Ovary (tissue), 9 donors: Measurements from ENCODE around the gene CYB5B. TPM values are rescaled to one million over a fixed set of nuclear protein-coding genes. Genes with fewer than 3 reads are reported as not detected.

Source experiments
- DNase-seq, 5 donors: peaks; one replicate each; pipeline ENCODE4 v3.0.0-alpha.2; 2019 to 2020
- H3K27ac ChIP-seq, 2 donors: fragments of 200-600 bp; one replicate each; pipeline versions ENCODE4 v1.5.1 to v1.8.0; 2019 to 2022
- H3K27me3 ChIP-seq: fragments of 200-600 bp; one replicate; pipeline ENCODE4 v1.8.0; 2022
- H3K36me3 ChIP-seq: fragments of 200-600 bp; sonication (generic); one replicate; pipeline ENCODE4 v1.5.1; 2019
- H3K4me1 ChIP-seq: one replicate; pipeline ENCODE4 v1.8.1; 2013; ENCODE audit warnings: mild to moderate bottlenecking, moderate library complexity; ENCODE audit not compliant: insufficient read depth
- H3K4me3 ChIP-seq: fragments of 200-600 bp; sonication (generic); one replicate; pipeline ENCODE4 v1.5.1; 2017
- H3K9me3 ChIP-seq, 2 donors: fragments of 200-600 bp in 1 of 2; sonication (generic) in 1 of 2; one replicate each; pipeline versions ENCODE4 v1.5.1 to v1.8.1; 2013 to 2019; ENCODE audit warnings: mild to moderate bottlenecking in 1 of 2, moderate library complexity in 1 of 2
- EP300 ChIP-seq: sonication (generic); formaldehyde crosslinking; IDR thresholded peaks from one replicate; pipeline ENCODE4 v1.6.1; 2017; ENCODE audit warnings: antibody characterized with exemption
- POLR2A ChIP-seq: fragments of 450-650 bp; IDR thresholded peaks from one replicate; pipeline ENCODE4 v1.6.1; 2017; ENCODE audit warnings: antibody characterized with exemption, mild to moderate bottlenecking, moderate library complexity
- WGBS, 3 donors: extraction: QIAGEN DNeasy Blood & Tissue Kit in 1 of 3; methylation state at CpG; one replicate each; pipeline versions ENCODE4 v1.1.5 to v1.1.7; 2013 to 2017; 5-methylcytosine and 5-hydroxymethylcytosine counted together
- intact Hi-C, 4 donors: fragments of 100-400 bp; cut with DNase I; formaldehyde crosslinking; loops; one replicate each; pipeline versions ENCODE4 v1.11.0 to v1.15.1; 2022 to 2023
- polyA plus RNA-seq, 2 donors: library from polyadenylated mRNA; stranded (reverse); fragments of 200-250 nt in 1 of 2; fragments of 350-450 nt in 1 of 2; fragmentation: Illumina TruSeq in 1 of 2; extraction: RNeasy Lipid Tissue Mini Kit (QIAGEN cat#74804) in 1 of 2; gene quantifications; one replicate each; pipeline ENCODE4 v1.2.3, GENCODE V29; 2013 to 2014
- total RNA-seq, 7 donors: library from RNA; depleted of rRNA in 2 of 7; stranded (reverse); fragments of >200 nt in 2 of 7; fragmentation: NEBNext Ultra II Directional in 3 of 7; extraction: Animal tissue kit (Norgen Biotek cat#: 25700) in 3 of 7; gene quantifications; one replicate each; pipeline versions ENCODE4 v1.1.0 to v1.2.4, GENCODE V29; 2016 to 2023
- TF ChIP-seq, protein P1 (sequence below), 3 donors: fragments of 450-650 bp in 2 of 3; fragments of 200-600 bp in 1 of 3; IDR thresholded peaks; one replicate each; pipeline versions ENCODE4 v1.5.1 to v1.8.0; 2016 to 2022; ENCODE audit warnings: antibody characterized with exemption in 3 of 3, mild to moderate bottlenecking in 1 of 3
- donor health status: DM: no; HTN: no; CAD: no; lungs with moderate emphysema.
- donor health status: DM: no; HTN: no; CAD: no.
- donor health status: Bipolar disorder and iron deficiency.
- donor health status: DM: yes; HTN: yes; CAD: no.
- donor health status: DM: no; HTN: no; CAD: no.
- donor health status: DM: yes; HTN: yes; CAD: no.

The CYB5B gene
- total and polyA plus RNA-seq, 9 donors = 24.8 to 148 (median 55.8) TPM

DNA sequence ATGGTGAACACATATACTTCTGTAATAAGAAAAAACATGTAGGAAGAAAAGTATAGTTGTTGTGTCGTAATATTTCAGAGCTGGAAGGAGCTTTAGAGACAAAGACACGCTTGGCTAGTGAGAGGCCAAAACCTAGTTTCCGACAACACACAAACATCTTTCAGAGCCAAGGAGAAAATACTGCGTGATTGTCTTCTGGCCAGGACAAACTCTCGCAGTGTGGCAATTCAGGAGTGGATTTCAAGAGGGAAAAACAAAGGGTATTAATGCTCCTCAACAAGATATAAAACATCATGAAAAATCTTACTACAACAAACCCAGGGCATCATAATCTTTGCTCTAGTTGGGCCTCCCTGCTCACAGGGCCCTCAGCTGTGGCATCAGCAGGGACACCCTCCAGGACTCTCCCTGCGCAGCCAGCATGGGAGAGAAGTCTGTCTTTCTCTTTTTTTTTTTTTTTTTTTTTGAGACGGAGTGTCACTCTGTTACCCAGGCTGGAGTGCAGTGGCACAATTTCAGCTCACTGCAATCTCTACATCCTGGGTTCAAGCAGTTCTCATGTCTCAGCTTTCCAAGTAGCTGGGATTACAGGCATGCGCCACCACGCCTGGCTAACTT is 66.4 kb downstream of the CYB5B start:
- no peaks in the 10 kb centered on the region for H3K27me3 ChIP-seq
- no peaks in the 10 kb centered on the region for H3K36me3 ChIP-seq
- DNase-seq = no peak
- H3K9me3 ChIP-seq = no peaks in the 10 kb centered on the region
- intact Hi-C loops = no loop called here
- H3K4me3 ChIP-seq = no peak overlapping the region
- H3K4me1 ChIP-seq = no peaks in the 10 kb centered on the region
- TF ChIP-seq POLR2A = no peak
- TF ChIP-seq EP300 = no peak
- TF ChIP-seq, protein P1, sequence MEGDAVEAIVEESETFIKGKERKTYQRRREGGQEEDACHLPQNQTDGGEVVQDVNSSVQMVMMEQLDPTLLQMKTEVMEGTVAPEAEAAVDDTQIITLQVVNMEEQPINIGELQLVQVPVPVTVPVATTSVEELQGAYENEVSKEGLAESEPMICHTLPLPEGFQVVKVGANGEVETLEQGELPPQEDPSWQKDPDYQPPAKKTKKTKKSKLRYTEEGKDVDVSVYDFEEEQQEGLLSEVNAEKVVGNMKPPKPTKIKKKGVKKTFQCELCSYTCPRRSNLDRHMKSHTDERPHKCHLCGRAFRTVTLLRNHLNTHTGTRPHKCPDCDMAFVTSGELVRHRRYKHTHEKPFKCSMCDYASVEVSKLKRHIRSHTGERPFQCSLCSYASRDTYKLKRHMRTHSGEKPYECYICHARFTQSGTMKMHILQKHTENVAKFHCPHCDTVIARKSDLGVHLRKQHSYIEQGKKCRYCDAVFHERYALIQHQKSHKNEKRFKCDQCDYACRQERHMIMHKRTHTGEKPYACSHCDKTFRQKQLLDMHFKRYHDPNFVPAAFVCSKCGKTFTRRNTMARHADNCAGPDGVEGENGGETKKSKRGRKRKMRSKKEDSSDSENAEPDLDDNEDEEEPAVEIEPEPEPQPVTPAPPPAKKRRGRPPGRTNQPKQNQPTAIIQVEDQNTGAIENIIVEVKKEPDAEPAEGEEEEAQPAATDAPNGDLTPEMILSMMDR (IDR thresholded peaks at IDR 0.05) = no peak
- 79 to 85% (median 82%) methylated on average over 9 of the region's 9 CpGs for WGBS, 3 donors
- no peak overlapping the region for H3K27ac ChIP-seq

DNA sequence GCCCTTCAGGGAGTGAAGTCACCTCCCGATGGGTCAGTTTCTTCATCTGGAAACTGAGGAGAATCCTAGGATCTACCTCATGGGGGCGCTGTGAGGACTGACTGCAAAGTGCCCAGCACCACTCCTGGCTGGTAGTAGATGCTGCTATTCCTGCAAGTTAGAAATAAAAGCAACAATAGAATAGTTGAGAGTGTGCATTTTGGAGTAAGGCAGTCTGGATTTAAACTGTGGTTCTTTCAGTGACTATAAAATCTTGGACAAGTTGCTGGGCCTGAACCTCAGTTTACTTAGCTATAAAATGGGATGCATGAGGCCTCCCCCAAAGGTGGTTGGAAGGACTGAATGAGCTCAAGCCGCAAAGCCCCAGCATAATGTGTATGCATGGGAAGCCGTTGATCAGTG is 70.6 kb downstream of the CYB5B start:
- Histone ChIP-seq H3K4me1 (no peaks in the 10 kb centered on the region), H3K27ac (no peak overlapping the region), H3K4me3 (no peak overlapping the region), H3K27me3 (no peaks in the 10 kb centered on the region), H3K9me3 (no peaks in the 10 kb centered on the region), H3K36me3 (no peaks in the 10 kb centered on the region)
- intact Hi-C loops = no loop called here
- 68 to 77% (median 71%) methylated on average over 4 of the region's 4 CpGs for WGBS, 3 donors
- DNase-seq = no peak
- TF ChIP-seq, protein P1 (IDR thresholded peaks at IDR 0.05) = no peak
- TF ChIP-seq EP300 (no peak), POLR2A (no peak)

GRCh38 chr16:69495821-69496220 is 71.4 kb downstream of the CYB5B start:
- no peak overlapping the region for H3K4me3 ChIP-seq
- no peaks in the 10 kb centered on the region for H3K9me3 ChIP-seq
- no peaks in the 10 kb centered on the region for H3K36me3 ChIP-seq
- H3K27ac ChIP-seq = no peak overlapping the region
- TF ChIP-seq, protein P1 (IDR thresholded peaks at IDR 0.05) = no peak
- TF ChIP-seq EP300 (no peak), POLR2A (no peak)
- H3K27me3 ChIP-seq = no peaks in the 10 kb centered on the region
- H3K4me1 ChIP-seq = no peaks in the 10 kb centered on the region
- 76 to 91% (median 77%) methylated on average over 9 of the region's 9 CpGs for WGBS, 3 donors
- no peak for DNase-seq
- intact Hi-C loops = no loop called here

DNA sequence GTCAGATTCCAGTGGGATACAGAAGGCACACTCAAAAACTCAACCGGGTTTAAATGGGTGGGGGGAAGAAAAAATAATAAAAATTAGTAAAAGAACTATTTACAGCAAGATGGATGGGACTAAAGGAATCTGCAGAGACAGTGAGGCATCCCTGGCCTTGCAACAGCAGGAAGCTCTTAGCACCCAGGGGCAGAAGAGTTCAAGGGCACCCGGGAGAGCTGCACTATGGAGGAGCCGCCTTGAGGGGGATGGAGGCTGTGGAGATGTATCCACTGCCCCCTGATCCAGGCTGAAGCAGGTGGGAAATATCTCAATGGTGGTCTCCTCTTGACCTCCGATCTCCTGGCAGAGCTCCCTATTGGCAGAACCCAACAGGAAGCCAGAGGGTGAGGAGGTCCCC is 72.0 kb downstream of the CYB5B start:
- intact Hi-C loops = no loop called here
- no peak overlapping the region for H3K4me3 ChIP-seq
- no peaks in the 10 kb centered on the region for H3K4me1 ChIP-seq
- no peak for DNase-seq
- WGBS, 3 donors = 40 to 52% (median 43%) methylated on average over 4 of the region's 4 CpGs
- H3K9me3 ChIP-seq = no peaks in the 10 kb centered on the region
- H3K36me3 ChIP-seq = no peaks in the 10 kb centered on the region
- H3K27ac ChIP-seq = no peak overlapping the region
- no peak for TF ChIP-seq EP300
- TF ChIP-seq POLR2A = no peak
- TF ChIP-seq, protein P1 (IDR thresholded peaks at IDR 0.05) = no peak
- no peaks in the 10 kb centered on the region for H3K27me3 ChIP-seq
